Suprapubic skin (tissue), 3 donors: ENCODE measurements around the gene CD96.

Experiments
- CTCF ChIP-seq, 2 donors: fragments of 200-600 bp in 1 of 2; fragments of 450-650 bp in 1 of 2; sonication (generic) in 1 of 2; IDR thresholded peaks; one replicate each; pipeline ENCODE4 v1.5.1; 2016 to 2019; ENCODE audit warnings: antibody characterized with exemption in 2 of 2, mild to moderate bottlenecking in 1 of 2, moderate library complexity in 1 of 2
- EP300 ChIP-seq: sonication (generic); formaldehyde crosslinking; IDR thresholded peaks from one replicate; pipeline ENCODE4 v1.6.1; 2017; ENCODE audit warnings: antibody characterized with exemption
- POLR2A ChIP-seq, 2 donors: fragments of 450-650 bp; IDR thresholded peaks; one replicate each; pipeline ENCODE4 v1.6.1; 2017; ENCODE audit warnings: antibody characterized with exemption in 2 of 2, mild to moderate bottlenecking in 2 of 2, moderate library complexity in 2 of 2

- no peak for TF ChIP-seq POLR2A (IDR thresholded peaks at IDR 0.05)
- peak in 1 of 2 donors; percentile 15 for TF ChIP-seq CTCF (IDR thresholded peaks at IDR 0.05)
- no peak for TF ChIP-seq EP300
Observed at GRCh38 chr3:111691293-111691909, 149.4 kb downstream of the CD96 start.
